Mesodermal cell (in vitro differentiated cells): ENCODE results near the gene CEACAM19.
A peak's percentile ranks its signal among the peaks of the same experiment; 100 is the strongest.

ENCODE experiments used
- H3K27ac ChIP-seq: 2 replicates; pipeline ENCODE4 v1.7.0; 2013; ENCODE audit warnings: mild to moderate bottlenecking, low read depth, low read length, moderate library complexity; ENCODE audit not compliant: severe bottlenecking
- H3K36me3 ChIP-seq: 2 replicates; pipeline ENCODE4 v1.7.1; 2013; ENCODE audit warnings: mild to moderate bottlenecking, low read length, moderate library complexity; ENCODE audit not compliant: control insufficient read depth, insufficient read depth
- H3K4me1 ChIP-seq: one replicate; pipeline ENCODE4 v1.7.1; 2013; ENCODE audit warnings: mild to moderate bottlenecking, low read length; ENCODE audit not compliant: insufficient read depth, control insufficient read depth, poor library complexity, severe bottlenecking
- H3K4me3 ChIP-seq: 2 replicates; pipeline ENCODE4 v1.7.0; 2013; ENCODE audit warnings: low read length, control low read depth, mild to moderate bottlenecking; ENCODE audit not compliant: insufficient read depth, poor library complexity, severe bottlenecking; ENCODE audit errors: extremely low read depth
- H3K9me3 ChIP-seq: 2 replicates; pipeline ENCODE4 v1.7.1; 2013; ENCODE audit warnings: mild to moderate bottlenecking, low read length, moderate library complexity; ENCODE audit not compliant: control insufficient read depth
- WGBS, 2 experiments: methylation state at CpG; one replicate each; pipeline ENCODE4 v1.1.5; 2013; ENCODE audit warnings: missing lambda C conversion rate in 2 of 2; ENCODE audit not compliant: insufficient coverage in 2 of 2; 5-methylcytosine and 5-hydroxymethylcytosine counted together

CEACAM19 gene

GRCh38 chr19:44635581-44636438 is 35.5 kb upstream of the CEACAM19 start:
- H3K27ac ChIP-seq, result no peak overlapping the region
- H3K9me3 ChIP-seq, result peaks cover 2% of the 10 kb centered on the region
- WGBS, 2 experiments, result 86 to 89% methylated on average over 2 of the region's 3 CpGs
- H3K4me1 ChIP-seq, result no peaks in the 10 kb centered on the region
- H3K36me3 ChIP-seq, result no peaks in the 10 kb centered on the region
- H3K4me3 ChIP-seq, result no peak overlapping the region

GRCh38 chr19:44636439-44637389 is 34.6 kb upstream of the CEACAM19 start:
- H3K4me3 ChIP-seq, result no peak overlapping the region
- H3K4me1 ChIP-seq, result no peaks in the 10 kb centered on the region
- 80 to 87% methylated on average over 9 of the region's 11 CpGs for WGBS, 2 experiments
- peaks cover 2% of the 10 kb centered on the region for H3K9me3 ChIP-seq
- no peak overlapping the region for H3K27ac ChIP-seq
- H3K36me3 ChIP-seq, result no peaks in the 10 kb centered on the region

- H3K4me3 ChIP-seq, result no peak overlapping the region
- H3K9me3 ChIP-seq, result peaks cover 2% of the 10 kb centered on the region
- WGBS, 2 experiments, result 88 to 94% methylated on average over 5 of the region's 5 CpGs
- no peaks in the 10 kb centered on the region for H3K4me1 ChIP-seq
- H3K36me3 ChIP-seq, result no peaks in the 10 kb centered on the region
- no peak overlapping the region for H3K27ac ChIP-seq
Measured at GRCh38 chr19:44637390-44637764, 33.9 kb upstream of the CEACAM19 start.

GRCh38 chr19:44640518-44640917 is 30.8 kb upstream of the CEACAM19 start:
- Histone ChIP-seq H3K27ac (no peak overlapping the region), H3K9me3 (peaks cover 2% of the 10 kb centered on the region), H3K4me1 (no peaks in the 10 kb centered on the region), H3K4me3 (no peak overlapping the region), H3K36me3 (no peaks in the 10 kb centered on the region)
- 80 to 100% methylated on average over 1 to 3 of the region's 3 CpGs for WGBS, 2 experiments

- 95 to 96% methylated on average over 4 to 6 of the region's 9 CpGs for WGBS, 2 experiments
- no peaks in the 10 kb centered on the region for H3K9me3 ChIP-seq
- H3K27ac ChIP-seq, result no peak overlapping the region
- H3K36me3 ChIP-seq, result peaks cover 10% of the 10 kb centered on the region
- no peaks in the 10 kb centered on the region for H3K4me1 ChIP-seq
- H3K4me3 ChIP-seq, result no peak overlapping the region
Measured at GRCh38 chr19:44641501-44642265, 29.6 kb upstream of the CEACAM19 start.

- Histone ChIP-seq H3K9me3 (no peaks in the 10 kb centered on the region), H3K27ac (no peak overlapping the region), H3K4me3 (no peak overlapping the region), H3K4me1 (no peaks in the 10 kb centered on the region), H3K36me3 (peaks cover 11% of the 10 kb centered on the region)
- 86% methylated on average over 1 of the region's 1 CpG; no CpG with 5 or more reads in 1 of the 2 experiments for WGBS, 2 experiments
Measured at GRCh38 chr19:44642377-44642776, 28.9 kb upstream of the CEACAM19 start.

GRCh38 chr19:44643605-44644401 is 27.5 kb upstream of the CEACAM19 start, which contains the start of gene PVR:
Gene PVR (plus strand): TSS chr19:44643910. CDS start chr19:44644097, 187 bp downstream.
- Histone ChIP-seq H3K4me1 (no peaks in the 10 kb centered on the region), H3K4me3 (peak within 1 kb of the TSS; percentile 81), H3K9me3 (no peaks in the 10 kb centered on the region), H3K36me3 (peaks cover 23% of the 10 kb centered on the region), H3K27ac (peak within 1 kb of the TSS; percentile 69)
- WGBS, 2 experiments, result 1% methylated on average over 54 to 57 of the region's 70 CpGs

GRCh38 chr19:44644402-44645016 is 26.8 kb upstream of the CEACAM19 start:
- peaks cover 30% of the 10 kb centered on the region for H3K36me3 ChIP-seq
- H3K27ac ChIP-seq, result peak overlapping the region; percentile 69
- H3K9me3 ChIP-seq, result no peaks in the 10 kb centered on the region
- H3K4me3 ChIP-seq, result peak overlapping the region; percentile 81
- 0% methylated on average over 2 to 7 of the region's 13 CpGs for WGBS, 2 experiments
- H3K4me1 ChIP-seq, result no peaks in the 10 kb centered on the region

- Histone ChIP-seq H3K27ac (no peak overlapping the region), H3K4me1 (no peaks in the 10 kb centered on the region), H3K9me3 (no peaks in the 10 kb centered on the region), H3K36me3 (peaks cover 40% of the 10 kb centered on the region), H3K4me3 (peak overlapping the region; percentile 5)
- 94 to 98% methylated on average over 4 to 5 of the region's 8 CpGs for WGBS, 2 experiments
Measured at GRCh38 chr19:44645407-44646048, 25.8 kb upstream of the CEACAM19 start.
